Endothelial cell (in vitro differentiated cells): ENCODE data around the gene BANP. TPM values are rescaled to one million over a fixed set of nuclear protein-coding genes. Genes with fewer than 3 reads are reported as not detected.

Experiments
- DNase-seq: peaks from one replicate; pipeline ENCODE4 v3.0.0; 2021; ENCODE audit warnings: low spot score
- H3K27ac Mint-ChIP-seq: one replicate; pipeline ENCODE4 v1.8.0; 2021; ENCODE audit warnings: mixed read lengths, inconsistent platforms; ENCODE audit not compliant: unreplicated experiment
- H3K27me3 Mint-ChIP-seq: one replicate; pipeline ENCODE4 v1.8.0; 2021; ENCODE audit warnings: mild to moderate bottlenecking, moderate library complexity, mixed read lengths, inconsistent platforms; ENCODE audit not compliant: unreplicated experiment
- H3K36me3 Mint-ChIP-seq: one replicate; pipeline ENCODE4 v1.8.0; 2021; ENCODE audit warnings: mild to moderate bottlenecking, low read depth, mixed read lengths, inconsistent platforms; ENCODE audit not compliant: unreplicated experiment
- H3K4me1 Mint-ChIP-seq: one replicate; pipeline ENCODE4 v1.8.0; 2021; ENCODE audit warnings: mild to moderate bottlenecking, mixed read lengths, inconsistent platforms; ENCODE audit not compliant: unreplicated experiment
- H3K4me3 Mint-ChIP-seq: one replicate; pipeline ENCODE4 v1.8.0; 2021; ENCODE audit warnings: mild to moderate bottlenecking, mixed read lengths, inconsistent platforms; ENCODE audit not compliant: unreplicated experiment
- H3K9me3 Mint-ChIP-seq: one replicate; pipeline ENCODE4 v1.8.0; 2021; ENCODE audit warnings: mixed read lengths, inconsistent platforms; ENCODE audit not compliant: unreplicated experiment
- total RNA-seq: library from RNA; stranded (reverse); fragmentation: NEBNext Ultra II Directional; extraction: Animal tissue kit (Norgen Biotek cat#: 25700); gene quantifications from one replicate; pipeline ENCODE4 v1.2.1, GENCODE V29; 2021; ENCODE audit not compliant: unreplicated experiment
- TF ChIP-seq, protein P1 (sequence below): fragments of 200-600 bp; sonication (generic); IDR thresholded peaks from one replicate; pipeline ENCODE4 v1.5.0; 2021; ENCODE audit warnings: antibody characterized with exemption; ENCODE audit not compliant: unreplicated experiment

BANP gene
- total RNA-seq, 1 donor from 2014 or later: 33.3 TPM

GRCh38 chr16:87954826-87955225 is 3.6 kb downstream of the BANP start:
- Mint-ChIP-seq H3K4me3 (no peak overlapping the region), H3K4me1 (peaks cover 55% of the 10 kb centered on the region), H3K36me3 (peaks cover 19% of the 10 kb centered on the region), H3K27ac (peak overlapping the region; percentile 97), H3K9me3 (no peaks in the 10 kb centered on the region), H3K27me3 (no peaks in the 10 kb centered on the region)
- TF ChIP-seq, protein P1, sequence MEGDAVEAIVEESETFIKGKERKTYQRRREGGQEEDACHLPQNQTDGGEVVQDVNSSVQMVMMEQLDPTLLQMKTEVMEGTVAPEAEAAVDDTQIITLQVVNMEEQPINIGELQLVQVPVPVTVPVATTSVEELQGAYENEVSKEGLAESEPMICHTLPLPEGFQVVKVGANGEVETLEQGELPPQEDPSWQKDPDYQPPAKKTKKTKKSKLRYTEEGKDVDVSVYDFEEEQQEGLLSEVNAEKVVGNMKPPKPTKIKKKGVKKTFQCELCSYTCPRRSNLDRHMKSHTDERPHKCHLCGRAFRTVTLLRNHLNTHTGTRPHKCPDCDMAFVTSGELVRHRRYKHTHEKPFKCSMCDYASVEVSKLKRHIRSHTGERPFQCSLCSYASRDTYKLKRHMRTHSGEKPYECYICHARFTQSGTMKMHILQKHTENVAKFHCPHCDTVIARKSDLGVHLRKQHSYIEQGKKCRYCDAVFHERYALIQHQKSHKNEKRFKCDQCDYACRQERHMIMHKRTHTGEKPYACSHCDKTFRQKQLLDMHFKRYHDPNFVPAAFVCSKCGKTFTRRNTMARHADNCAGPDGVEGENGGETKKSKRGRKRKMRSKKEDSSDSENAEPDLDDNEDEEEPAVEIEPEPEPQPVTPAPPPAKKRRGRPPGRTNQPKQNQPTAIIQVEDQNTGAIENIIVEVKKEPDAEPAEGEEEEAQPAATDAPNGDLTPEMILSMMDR: no peak
- DNase-seq: no peak

GRCh38 chr16:87955302-87956097 is 4.3 kb downstream of the BANP start:
- H3K4me1 Mint-ChIP-seq: peaks cover 59% of the 10 kb centered on the region
- H3K36me3 Mint-ChIP-seq: peaks cover 24% of the 10 kb centered on the region
- H3K27me3 Mint-ChIP-seq: peaks cover 4% of the 10 kb centered on the region
- peak overlapping the region; percentile 23 for H3K4me3 Mint-ChIP-seq
- H3K27ac Mint-ChIP-seq: peak overlapping the region; percentile 97
- no peak for DNase-seq
- TF ChIP-seq, protein P1: no peak
- no peaks in the 10 kb centered on the region for H3K9me3 Mint-ChIP-seq

DNA sequence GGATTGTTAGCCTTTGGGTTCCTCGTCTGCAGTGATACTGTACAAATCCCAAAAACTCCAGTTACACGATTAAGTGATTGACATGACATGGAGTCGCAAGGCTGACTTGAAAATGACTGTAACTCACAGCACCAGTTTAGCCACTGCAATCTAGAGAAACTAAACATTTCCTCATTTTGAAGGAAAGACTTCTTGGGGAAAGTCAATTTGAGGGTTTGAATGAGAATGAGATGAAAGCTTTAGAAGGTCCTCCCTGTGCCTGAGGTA is 4.8 kb downstream of the BANP start:
- Mint-ChIP-seq H3K27ac (peak overlapping the region; percentile 61), H3K36me3 (peaks cover 25% of the 10 kb centered on the region), H3K4me1 (peaks cover 59% of the 10 kb centered on the region), H3K4me3 (no peak overlapping the region), H3K27me3 (peaks cover 4% of the 10 kb centered on the region), H3K9me3 (no peaks in the 10 kb centered on the region)
- TF ChIP-seq, protein P1: no peak
- DNase-seq: no peak

DNA sequence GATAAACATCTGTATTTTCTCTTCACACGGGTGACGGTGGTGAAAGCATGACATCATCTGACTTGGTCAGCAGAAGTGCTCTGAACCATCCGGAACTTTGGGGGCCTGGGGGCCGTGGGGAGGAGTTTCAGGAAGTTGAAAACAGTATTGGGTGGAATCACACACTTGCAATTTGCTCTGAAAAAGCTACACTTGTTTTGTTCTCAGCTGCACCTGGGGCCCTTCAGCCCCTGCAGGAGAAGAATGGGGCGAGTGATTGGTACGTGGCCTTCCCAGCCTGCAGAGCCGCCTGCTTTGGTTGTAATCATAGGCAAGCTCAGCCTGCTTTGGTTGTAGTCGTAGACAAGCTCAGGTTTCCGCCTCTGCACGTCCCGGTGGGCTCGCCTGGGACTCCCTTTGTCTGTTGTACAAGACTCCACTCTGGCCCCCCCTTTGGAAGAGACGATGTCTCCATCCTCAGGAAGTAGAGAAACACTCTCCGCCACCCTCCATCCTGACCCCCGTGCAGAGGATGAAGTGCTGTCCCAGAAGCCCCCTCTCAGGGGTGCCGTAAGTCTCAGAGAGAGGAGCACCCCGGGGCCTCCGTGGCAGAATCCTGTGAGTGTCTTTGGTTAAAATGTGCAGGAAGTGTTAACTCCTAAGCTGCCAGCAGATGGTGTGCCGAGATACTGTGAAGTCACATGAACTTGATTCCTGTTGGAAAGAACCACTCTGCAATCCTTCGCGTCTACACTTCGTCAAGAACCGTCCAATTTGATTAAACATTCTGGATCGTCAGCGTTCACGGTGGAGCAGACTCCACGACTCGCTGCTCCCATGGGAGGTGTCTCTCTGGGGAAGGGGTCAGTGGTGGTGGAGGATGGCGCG is 5.4 kb downstream of the BANP start:
- Mint-ChIP-seq H3K9me3 (no peaks in the 10 kb centered on the region), H3K4me3 (peak overlapping the region; percentile 47), H3K27me3 (peaks cover 4% of the 10 kb centered on the region), H3K4me1 (peaks cover 60% of the 10 kb centered on the region), H3K36me3 (peaks cover 29% of the 10 kb centered on the region), H3K27ac (peak overlapping the region; percentile 82)
- TF ChIP-seq, protein P1: no peak
- no peak for DNase-seq
